ENCODE results near the gene MGAT5.

Gene MGAT5

GRCh38 chr2:134232868-134233727 is 20.8 kb upstream of the MGAT5 start:
- Histone ChIP-seq H3K9ac (ENCODE audit: low read length) (no peak overlapping the region), H3K9me3 (ENCODE audit: control insufficient read depth, low read length) (no peaks in the 10 kb centered on the region), H3K27me3 (ENCODE audit: control insufficient read depth, insufficient read depth, low read length) (no peaks in the 10 kb centered on the region), H3K4me3 (ENCODE audit: low read length) (no peak overlapping the region), H3K4me1 (ENCODE audit: control insufficient read depth, insufficient read depth, low read length) (peaks cover 41% of the 10 kb centered on the region), H3K36me3 (ENCODE audit: control insufficient read depth, insufficient read depth, low read length) (no peaks in the 10 kb centered on the region)

DNA sequence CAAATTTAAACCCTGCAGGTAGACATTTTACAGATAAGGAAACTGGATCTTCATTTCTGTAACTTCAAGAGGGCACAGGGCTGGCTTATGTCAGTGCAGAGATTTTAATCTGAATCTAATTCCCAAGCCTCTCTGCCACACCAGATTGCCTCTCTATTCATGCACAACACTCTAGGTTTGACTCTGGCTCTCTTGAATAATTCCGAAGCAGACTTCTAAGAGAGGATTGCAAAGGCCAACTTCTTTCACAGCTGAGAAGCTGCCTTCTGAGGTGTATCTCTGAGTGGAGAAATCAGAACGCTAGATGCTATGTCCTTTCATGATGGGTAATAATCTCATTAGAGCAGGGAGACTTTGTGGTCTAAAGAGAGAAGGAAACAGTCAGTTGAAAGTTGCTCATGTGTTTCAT is 20.1 kb upstream of the MGAT5 start:
- no peaks in the 10 kb centered on the region for H3K36me3 ChIP-seq (ENCODE audit: control insufficient read depth, insufficient read depth, low read length)
- H3K27me3 ChIP-seq (ENCODE audit: control insufficient read depth, insufficient read depth, low read length) = no peaks in the 10 kb centered on the region
- H3K9ac ChIP-seq (ENCODE audit: low read length) = no peak overlapping the region
- peaks cover 41% of the 10 kb centered on the region for H3K4me1 ChIP-seq (ENCODE audit: control insufficient read depth, insufficient read depth, low read length)
- no peaks in the 10 kb centered on the region for H3K9me3 ChIP-seq (ENCODE audit: control insufficient read depth, low read length)
- no peak overlapping the region for H3K4me3 ChIP-seq (ENCODE audit: low read length)

DNA sequence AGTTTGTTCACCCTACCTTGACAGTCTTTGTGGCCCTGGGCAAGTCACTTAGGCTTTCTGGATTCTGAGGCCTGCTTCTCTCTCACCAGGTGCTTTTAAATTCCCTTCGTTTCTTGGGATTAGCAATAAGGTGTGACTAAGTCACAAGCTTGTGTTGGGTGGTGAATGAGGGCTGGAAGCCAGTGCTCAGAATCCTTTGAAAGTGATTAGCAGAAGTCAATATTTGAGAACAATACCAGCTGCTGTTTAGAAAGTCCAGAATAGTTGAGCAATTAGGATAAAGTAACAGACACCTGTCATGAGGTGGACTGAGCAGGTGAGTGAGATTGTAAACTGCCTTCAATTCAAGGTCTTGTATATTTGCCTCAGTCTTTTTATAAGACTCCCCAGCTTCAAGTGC is 19.3 kb upstream of the MGAT5 start:
- Histone ChIP-seq H3K4me3 (ENCODE audit: low read length) (no peak overlapping the region), H3K9me3 (ENCODE audit: control insufficient read depth, low read length) (no peaks in the 10 kb centered on the region), H3K4me1 (ENCODE audit: control insufficient read depth, insufficient read depth, low read length) (peaks cover 41% of the 10 kb centered on the region), H3K27me3 (ENCODE audit: control insufficient read depth, insufficient read depth, low read length) (no peaks in the 10 kb centered on the region), H3K9ac (ENCODE audit: low read length) (no peak overlapping the region), H3K36me3 (ENCODE audit: control insufficient read depth, insufficient read depth, low read length) (no peaks in the 10 kb centered on the region)

GRCh38 chr2:134235510-134236144 is 18.2 kb upstream of the MGAT5 start:
- Histone ChIP-seq H3K36me3 (ENCODE audit: control insufficient read depth, insufficient read depth, low read length) (no peaks in the 10 kb centered on the region), H3K4me1 (ENCODE audit: control insufficient read depth, insufficient read depth, low read length) (peaks cover 41% of the 10 kb centered on the region), H3K4me3 (ENCODE audit: low read length) (no peak overlapping the region)

DNA sequence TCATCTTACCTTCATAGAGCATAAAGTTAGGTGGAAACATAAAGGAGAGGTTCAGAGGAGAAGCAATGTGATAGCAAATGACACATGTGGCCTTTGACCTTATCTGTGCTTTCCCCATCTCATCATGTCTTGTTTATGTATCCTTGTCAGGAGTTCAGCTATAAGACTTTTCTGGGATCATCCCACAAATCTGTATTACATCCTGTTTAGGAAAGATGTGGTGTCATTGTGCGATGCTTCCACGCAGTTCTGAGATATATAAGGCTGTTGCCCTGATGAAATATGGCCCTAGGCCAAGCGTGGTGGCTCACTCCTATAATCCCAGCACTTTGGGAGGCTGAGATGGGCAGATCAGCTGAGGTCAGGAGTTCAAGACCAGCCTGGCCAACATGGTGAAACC is 15.5 kb upstream of the MGAT5 start:
- peaks cover 31% of the 10 kb centered on the region for H3K4me1 ChIP-seq (ENCODE audit: control insufficient read depth, insufficient read depth, low read length)
- H3K9ac ChIP-seq (ENCODE audit: low read length) = no peak overlapping the region
- H3K9me3 ChIP-seq (ENCODE audit: control insufficient read depth, low read length) = no peaks in the 10 kb centered on the region

More at GRCh38 chr2:134235510-134236144, 18.2 kb upstream of the MGAT5 start:
- Histone ChIP-seq H3K27me3 (ENCODE audit: control insufficient read depth, insufficient read depth, low read length) (no peaks in the 10 kb centered on the region), H3K9me3 (ENCODE audit: control insufficient read depth, low read length) (no peaks in the 10 kb centered on the region), H3K9ac (ENCODE audit: low read length) (no peak overlapping the region)

DNA sequence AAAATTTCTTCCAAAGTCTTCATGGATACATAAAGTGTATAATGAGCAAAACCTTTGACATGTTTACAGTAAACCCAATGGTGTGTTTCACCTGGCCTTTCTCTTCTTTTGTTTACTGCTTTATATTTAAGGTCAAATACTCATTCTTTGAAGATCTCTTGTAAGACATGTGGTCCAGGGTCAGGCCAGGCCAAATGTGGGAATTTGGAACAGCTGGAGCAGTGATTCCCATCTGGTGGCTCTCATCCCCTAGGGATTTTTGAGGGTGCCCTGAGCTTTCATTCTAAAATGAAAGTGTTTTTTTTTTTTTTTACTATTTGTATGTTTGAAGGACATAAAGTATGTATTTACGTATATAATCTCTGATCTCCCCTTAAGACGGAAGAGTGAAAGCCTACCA is 13.8 kb upstream of the MGAT5 start:
- H3K9me3 ChIP-seq (ENCODE audit: control insufficient read depth, low read length) = no peaks in the 10 kb centered on the region
- H3K4me3 ChIP-seq (ENCODE audit: low read length) = no peak overlapping the region
- peaks cover 21% of the 10 kb centered on the region for H3K4me1 ChIP-seq (ENCODE audit: control insufficient read depth, insufficient read depth, low read length)
- H3K27me3 ChIP-seq (ENCODE audit: control insufficient read depth, insufficient read depth, low read length) = no peaks in the 10 kb centered on the region
- no peaks in the 10 kb centered on the region for H3K36me3 ChIP-seq (ENCODE audit: control insufficient read depth, insufficient read depth, low read length)
- no peak overlapping the region for H3K9ac ChIP-seq (ENCODE audit: low read length)

More for the DNA sequence above, 15.5 kb upstream of the MGAT5 start:
- no peaks in the 10 kb centered on the region for H3K36me3 ChIP-seq (ENCODE audit: control insufficient read depth, insufficient read depth, low read length)
- H3K4me3 ChIP-seq (ENCODE audit: low read length) = no peak overlapping the region
- H3K27me3 ChIP-seq (ENCODE audit: control insufficient read depth, insufficient read depth, low read length) = no peaks in the 10 kb centered on the region

GRCh38 chr2:134241911-134242310 is 12.0 kb upstream of the MGAT5 start:
- Histone ChIP-seq H3K9me3 (ENCODE audit: control insufficient read depth, low read length) (no peaks in the 10 kb centered on the region), H3K4me3 (ENCODE audit: low read length) (no peak overlapping the region), H3K36me3 (ENCODE audit: control insufficient read depth, insufficient read depth, low read length) (no peaks in the 10 kb centered on the region), H3K27me3 (ENCODE audit: control insufficient read depth, insufficient read depth, low read length) (no peaks in the 10 kb centered on the region), H3K9ac (ENCODE audit: low read length) (no peak overlapping the region), H3K4me1 (ENCODE audit: control insufficient read depth, insufficient read depth, low read length) (peaks cover 32% of the 10 kb centered on the region)

GRCh38 chr2:134243244-134243643 is 10.6 kb upstream of the MGAT5 start:
- no peaks in the 10 kb centered on the region for H3K9me3 ChIP-seq (ENCODE audit: control insufficient read depth, low read length)
- H3K36me3 ChIP-seq (ENCODE audit: control insufficient read depth, insufficient read depth, low read length) = no peaks in the 10 kb centered on the region
- peaks cover 30% of the 10 kb centered on the region for H3K4me1 ChIP-seq (ENCODE audit: control insufficient read depth, insufficient read depth, low read length)
- no peaks in the 10 kb centered on the region for H3K27me3 ChIP-seq (ENCODE audit: control insufficient read depth, insufficient read depth, low read length)
- no peak overlapping the region for H3K9ac ChIP-seq (ENCODE audit: low read length)
- no peak overlapping the region for H3K4me3 ChIP-seq (ENCODE audit: low read length)

DNA sequence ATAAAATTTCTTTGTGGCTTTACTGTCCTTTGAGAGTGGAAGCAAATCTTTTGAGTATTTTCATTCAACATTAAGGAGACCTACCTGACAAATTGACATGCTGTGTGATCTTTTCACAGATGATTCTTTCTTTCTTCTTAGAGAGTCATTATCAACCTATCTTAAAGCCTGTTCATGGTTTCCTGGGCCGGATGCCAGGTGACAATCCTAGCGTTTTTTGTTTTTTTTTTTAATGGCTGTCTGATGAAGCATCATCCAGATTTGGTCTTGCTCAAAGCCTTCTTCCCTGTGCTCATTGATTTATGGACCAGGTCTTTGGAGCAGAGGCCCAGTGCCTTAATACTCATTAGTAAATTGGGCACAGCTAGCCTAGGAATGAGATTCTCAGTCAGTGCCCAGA is 9.8 kb upstream of the MGAT5 start:
- Histone ChIP-seq H3K36me3 (ENCODE audit: control insufficient read depth, insufficient read depth, low read length) (no peaks in the 10 kb centered on the region), H3K27me3 (ENCODE audit: control insufficient read depth, insufficient read depth, low read length) (no peaks in the 10 kb centered on the region), H3K4me3 (ENCODE audit: low read length) (no peak overlapping the region), H3K9ac (ENCODE audit: low read length) (no peak overlapping the region), H3K4me1 (ENCODE audit: control insufficient read depth, insufficient read depth, low read length) (peaks cover 30% of the 10 kb centered on the region), H3K9me3 (ENCODE audit: control insufficient read depth, low read length) (no peaks in the 10 kb centered on the region)

- no peaks in the 10 kb centered on the region for H3K9me3 ChIP-seq (ENCODE audit: control insufficient read depth, low read length)
- H3K9ac ChIP-seq (ENCODE audit: low read length) = no peak overlapping the region
- H3K27me3 ChIP-seq (ENCODE audit: control insufficient read depth, insufficient read depth, low read length) = no peaks in the 10 kb centered on the region
- no peak overlapping the region for H3K4me3 ChIP-seq (ENCODE audit: low read length)
- H3K36me3 ChIP-seq (ENCODE audit: control insufficient read depth, insufficient read depth, low read length) = no peaks in the 10 kb centered on the region
- peaks cover 30% of the 10 kb centered on the region for H3K4me1 ChIP-seq (ENCODE audit: control insufficient read depth, insufficient read depth, low read length)
Measured at GRCh38 chr2:134244587-134244986, 9.3 kb upstream of the MGAT5 start.

DNA sequence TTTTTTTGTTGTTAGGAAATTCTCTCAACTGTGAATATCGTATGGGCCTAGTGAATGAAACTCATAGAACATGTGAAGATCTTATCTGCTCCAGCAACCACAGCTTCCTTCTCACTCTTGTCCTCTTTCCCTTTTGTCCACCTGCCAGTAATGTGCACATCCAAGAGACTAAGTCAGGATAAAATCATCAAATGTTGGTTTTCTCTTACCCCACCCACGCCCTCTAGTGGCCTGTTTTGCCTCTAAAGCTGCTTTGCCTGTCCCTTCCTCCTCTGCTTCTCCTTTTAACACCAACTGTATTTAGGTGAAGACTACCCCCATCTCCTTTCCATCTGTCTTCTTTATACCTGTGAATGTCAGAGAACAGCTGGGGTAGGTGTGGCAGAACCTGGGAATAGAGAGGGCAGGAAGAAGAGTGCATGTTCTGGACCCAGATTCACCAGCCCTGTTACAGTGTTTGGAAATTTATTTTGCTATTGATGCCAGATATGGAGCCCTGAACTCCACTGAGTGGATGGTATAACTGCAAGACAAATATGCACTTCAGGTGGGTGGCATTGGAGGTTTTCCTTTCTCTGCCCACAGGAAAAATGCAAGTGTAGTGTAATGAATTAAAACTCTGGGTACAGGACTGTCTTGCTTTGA is 8.4 kb upstream of the MGAT5 start:
- Histone ChIP-seq H3K9ac (ENCODE audit: low read length) (no peak overlapping the region), H3K4me1 (ENCODE audit: control insufficient read depth, insufficient read depth, low read length) (peaks cover 30% of the 10 kb centered on the region), H3K27me3 (ENCODE audit: control insufficient read depth, insufficient read depth, low read length) (no peaks in the 10 kb centered on the region)

More for the DNA sequence above, 8.4 kb upstream of the MGAT5 start:
- Histone ChIP-seq H3K9me3 (ENCODE audit: control insufficient read depth, low read length) (no peaks in the 10 kb centered on the region), H3K4me3 (ENCODE audit: low read length) (no peak overlapping the region), H3K36me3 (ENCODE audit: control insufficient read depth, insufficient read depth, low read length) (no peaks in the 10 kb centered on the region)

Data from mucosa of stomach (tissue), 1 donor.